Neuronal stem cell (in vitro differentiated cells): ENCODE data around the gene SHANK3.
"Not testable (repeated sequence)": the region's sequence is repeated elsewhere in the genome, so short reads cannot be mapped to it uniquely, and the experiment has no call there.

ENCODE experiments used
- DNase-seq: peaks from one replicate; pipeline ENCODE4 v3.0.0-alpha.2; 2013; ENCODE audit warnings: low spot score
- H2AFZ ChIP-seq: one replicate; pipeline ENCODE4 v1.6.1; 2013; ENCODE audit warnings: mild to moderate bottlenecking, low read length, inconsistent platforms
- H2AK5ac ChIP-seq: 2 replicates; pipeline ENCODE4 v1.6.1; 2013; ENCODE audit warnings: low read depth, mild to moderate bottlenecking, inconsistent platforms, low read length, moderate library complexity, mixed read lengths
- H2BK120ac ChIP-seq: 2 replicates; pipeline ENCODE4 v1.6.1; 2013; ENCODE audit warnings: low read depth, mild to moderate bottlenecking, inconsistent platforms, low read length, moderate library complexity, mixed read lengths
- H2BK12ac ChIP-seq: one replicate; pipeline ENCODE4 v1.6.1; 2013; ENCODE audit warnings: low read length, inconsistent platforms
- H2BK15ac ChIP-seq: 2 replicates; pipeline ENCODE4 v1.6.1; 2013; ENCODE audit warnings: mild to moderate bottlenecking, low read length, inconsistent platforms, mixed read lengths
- H2BK5ac ChIP-seq: one replicate; pipeline ENCODE4 v1.6.1; 2013; ENCODE audit warnings: inconsistent platforms, mild to moderate bottlenecking, low read length, moderate library complexity
- H3K14ac ChIP-seq: one replicate; pipeline ENCODE4 v1.6.1; 2013; ENCODE audit warnings: low read length, inconsistent platforms
- H3K18ac ChIP-seq: 2 replicates; pipeline ENCODE4 v1.6.1; 2013; ENCODE audit warnings: low read length, inconsistent platforms
- H3K23ac ChIP-seq: 2 replicates; pipeline ENCODE4 v1.6.1; 2013; ENCODE audit warnings: low read depth, mild to moderate bottlenecking, mixed read lengths, low read length, inconsistent platforms; ENCODE audit not compliant: poor library complexity
- H3K27ac ChIP-seq: replicated peaks from 3 replicates; pipeline ENCODE4 v1.5.1; 2013; ENCODE audit warnings: low read length, inconsistent platforms
- H3K27me3 ChIP-seq, 3 experiments: 2 replicates each; pipeline ENCODE4 v1.6.1; 2013; ENCODE audit warnings: low read length in 3 of 3, mild to moderate bottlenecking in 2 of 3, inconsistent platforms in 1 of 3, low read depth in 1 of 3, mixed read lengths in 1 of 3, moderate library complexity in 1 of 3; ENCODE audit not compliant: control insufficient read depth in 3 of 3, insufficient read depth in 3 of 3
- H3K36me3 ChIP-seq, 2 donors: replicated peaks in 1 of 2; 2 replicates each; pipeline ENCODE4 v1.6.1; 2013; ENCODE audit warnings: low read length in 2 of 2; ENCODE audit not compliant: control insufficient read depth in 2 of 2, insufficient read depth in 2 of 2
- H3K4ac ChIP-seq: 2 replicates; pipeline ENCODE4 v1.6.1; 2013; ENCODE audit warnings: inconsistent platforms, mild to moderate bottlenecking, low read length, moderate library complexity
- H3K4me1 ChIP-seq, 2 donors: 1 replicate in 1 of 2; 2 replicates in 1 of 2; pipeline ENCODE4 v1.6.1; 2013; ENCODE audit warnings: low read length in 2 of 2, low read depth in 1 of 2; ENCODE audit not compliant: control insufficient read depth in 2 of 2, insufficient read depth in 1 of 2
- H3K4me2 ChIP-seq: one replicate; pipeline ENCODE4 v1.6.1; 2013; ENCODE audit warnings: mild to moderate bottlenecking, low read length, inconsistent platforms; ENCODE audit not compliant: insufficient read depth, poor library complexity, severe bottlenecking
- H3K4me3 ChIP-seq, 2 donors: 2 replicates each; pipeline ENCODE4 v1.5.1; 2013; ENCODE audit warnings: low read length in 2 of 2, mild to moderate bottlenecking in 2 of 2, inconsistent platforms in 1 of 2, moderate library complexity in 1 of 2
- H3K79me1 ChIP-seq: one replicate; pipeline ENCODE4 v1.6.1; 2013; ENCODE audit warnings: low read depth, mild to moderate bottlenecking, inconsistent platforms, low read length, moderate library complexity
- H3K9ac ChIP-seq: one replicate; pipeline ENCODE4 v1.6.1; 2013; ENCODE audit warnings: mild to moderate bottlenecking, low read depth, low read length, inconsistent platforms; ENCODE audit not compliant: poor library complexity
- H3K9me3 ChIP-seq, 2 donors: replicated peaks in 1 of 2; 2 replicates each; pipeline versions ENCODE3 to v1.6.1; 2013; ENCODE audit warnings: low read length in 2 of 2, mild to moderate bottlenecking in 2 of 2, inconsistent platforms in 1 of 2, low read depth in 1 of 2, mixed read lengths in 1 of 2, moderate library complexity in 1 of 2; ENCODE audit not compliant: control insufficient read depth in 2 of 2, insufficient read depth in 1 of 2
- H4K8ac ChIP-seq: one replicate; pipeline ENCODE4 v1.6.1; 2013; ENCODE audit warnings: low read depth, mild to moderate bottlenecking, inconsistent platforms, low read length, moderate library complexity
- H4K91ac ChIP-seq: one replicate; pipeline ENCODE4 v1.6.1; 2013; ENCODE audit warnings: low read length, low read depth, mild to moderate bottlenecking, inconsistent platforms; ENCODE audit not compliant: poor library complexity
- WGBS, 2 donors: extraction: QIAGEN DNeasy Blood & Tissue Kit; methylation state at CpG; one replicate each; pipeline ENCODE4 v1.1.7; 2013; ENCODE audit warnings: missing lambda C conversion rate in 2 of 2, mixed read lengths in 1 of 2; ENCODE audit not compliant: insufficient read length in 2 of 2, insufficient replicate concordance in 1 of 2; ENCODE audit errors: extremely low coverage in 2 of 2; 5-methylcytosine and 5-hydroxymethylcytosine counted together

Gene SHANK3

GRCh38 chr22:50633771-50634170, 38.9 kb upstream of the SHANK3 start:
- H4K91ac ChIP-seq: no peak overlapping the region
- H2BK5ac ChIP-seq: no peak overlapping the region
- H2BK15ac ChIP-seq: no peak overlapping the region
- H3K4ac ChIP-seq: peak overlapping the region; percentile 13
- H3K9me3 ChIP-seq: no peaks in the 10 kb centered on the region
- H3K4me3 ChIP-seq: no peak overlapping the region
- H3K18ac ChIP-seq: no peak overlapping the region
- no peak for DNase-seq
- no peak overlapping the region for H2BK120ac ChIP-seq
- H4K8ac ChIP-seq: no peak overlapping the region
- no peak overlapping the region for H3K23ac ChIP-seq
- no peak overlapping the region for H3K9ac ChIP-seq
- H3K4me2 ChIP-seq: no peak overlapping the region
- H3K14ac ChIP-seq: no peak overlapping the region
- no peak overlapping the region for H2AK5ac ChIP-seq
- no CpG with 5 or more reads among the region's 11 CpGs for WGBS, 2 donors
- no peak overlapping the region for H2AFZ ChIP-seq
- no peaks in the 10 kb centered on the region for H3K79me1 ChIP-seq
- H3K4me1 ChIP-seq: peaks cover 5 to 6% of the 10 kb centered on the region in 2 donors
- H3K36me3 ChIP-seq: no peaks in the 10 kb centered on the region
- no peak overlapping the region for H2BK12ac ChIP-seq
- H3K27me3 ChIP-seq: peaks cover 0 to 2% (median 0%) of the 10 kb centered on the region in 3 experiments
- no peak overlapping the region for H3K27ac ChIP-seq

- Histone ChIP-seq H3K9ac (no peak overlapping the region), H2BK120ac (peak overlapping the region; percentile 89), H2AFZ (no peak overlapping the region), H4K8ac (peak overlapping the region; percentile 82), H3K27ac (no peak overlapping the region), H3K4ac (peak overlapping the region; percentile 37), H3K4me2 (no peak overlapping the region), H3K14ac (peak overlapping the region; percentile 75), H3K79me1 (no peaks in the 10 kb centered on the region), H3K9me3 (no peaks in the 10 kb centered on the region), H3K27me3 (no peaks in the 10 kb centered on the region), H2BK12ac (peak overlapping the region; percentile 22), H3K4me3 (peak overlapping the region in 1 of 2 donors; percentile 20), H3K36me3 (no peaks in the 10 kb centered on the region), H3K23ac (no peak overlapping the region), H2AK5ac (peak overlapping the region; percentile 96), H2BK5ac (peak overlapping the region; percentile 24), H2BK15ac (peak overlapping the region; percentile 33), H3K18ac (peak overlapping the region; percentile 48), H4K91ac (no peak overlapping the region), H3K4me1 (peaks cover 0 to 4% of the 10 kb centered on the region in 2 donors)
- WGBS, 2 donors: no CpG with 5 or more reads among the region's 11 CpGs
- no peak for DNase-seq
Observed at GRCh38 chr22:50635591-50635990, 37.0 kb upstream of the SHANK3 start.

GRCh38 chr22:50640296-50640695, 32.3 kb upstream of the SHANK3 start:
- not testable (repeated sequence) for H2BK15ac ChIP-seq, H2AFZ ChIP-seq, H3K79me1 ChIP-seq, H3K14ac ChIP-seq, H4K91ac ChIP-seq, H3K9me3 ChIP-seq, H2BK120ac ChIP-seq, H3K36me3 ChIP-seq, H3K18ac ChIP-seq, DNase-seq, H2BK12ac ChIP-seq, H3K4me3 ChIP-seq, H3K4ac ChIP-seq, H2AK5ac ChIP-seq, H2BK5ac ChIP-seq, H3K23ac ChIP-seq, H3K27ac ChIP-seq, H3K4me2 ChIP-seq, H4K8ac ChIP-seq, H3K9ac ChIP-seq
- Histone ChIP-seq H3K4me1 (peaks cover 14 to 18% of the 10 kb centered on the region in 2 donors), H3K27me3 (peaks cover 0 to 12% (median 0%) of the 10 kb centered on the region in 3 experiments)
- WGBS, 2 donors: no CpG with 5 or more reads among the region's 12 CpGs

DNA sequence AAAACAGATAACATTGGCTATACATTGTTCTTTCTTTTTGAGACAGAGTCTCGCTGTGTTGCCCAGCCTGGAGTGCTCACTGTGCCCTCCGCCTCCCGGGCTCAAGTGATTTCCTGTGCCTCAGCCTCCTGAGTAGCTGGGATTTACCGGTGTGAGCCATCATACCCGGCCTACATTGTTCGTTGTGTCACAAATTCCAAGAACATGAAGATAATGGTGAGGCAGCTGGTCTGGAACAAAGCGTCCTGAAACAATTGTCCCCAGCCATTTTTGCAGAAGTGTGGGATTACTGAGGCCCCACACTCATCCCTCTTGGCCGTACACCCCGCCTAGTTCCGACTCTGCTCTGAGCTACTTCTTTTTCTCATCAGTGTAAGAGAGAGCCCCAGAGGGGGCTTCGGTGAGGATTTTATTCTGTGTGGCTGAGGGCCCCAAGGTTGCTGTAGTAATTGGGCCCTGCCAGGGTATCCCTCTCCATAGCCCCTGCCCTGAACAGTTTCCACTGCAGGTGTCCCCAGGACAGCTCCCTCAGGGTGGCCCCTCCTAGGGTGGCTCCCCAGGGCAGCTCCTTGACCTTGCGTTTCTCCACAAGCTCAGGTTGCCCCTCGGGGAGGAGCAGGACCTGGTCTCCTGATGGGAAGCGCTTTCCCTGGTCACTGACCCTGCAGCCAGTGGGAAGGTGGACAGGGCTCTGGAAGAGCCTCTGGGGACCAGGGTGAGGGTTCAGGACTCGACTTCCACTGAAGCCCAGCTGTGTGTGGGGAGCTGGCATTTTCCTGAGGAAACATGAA, 31.6 kb upstream of the SHANK3 start:
- H3K9me3 ChIP-seq: peaks cover 0 to 3% of the 10 kb centered on the region in 2 donors
- H3K36me3 ChIP-seq: no peaks in the 10 kb centered on the region
- no peak overlapping the region for H3K9ac ChIP-seq
- H4K91ac ChIP-seq: peak overlapping the region; percentile 58
- H4K8ac ChIP-seq: no peak overlapping the region
- peak overlapping the region; percentile 99 for H2AK5ac ChIP-seq
- peak overlapping the region; percentile 93 for H2BK15ac ChIP-seq
- H3K18ac ChIP-seq: peak overlapping the region; percentile 93
- H3K4me1 ChIP-seq: peaks cover 13 to 18% of the 10 kb centered on the region in 2 donors
- H3K4me3 ChIP-seq: no peak overlapping the region
- no peak for DNase-seq
- no CpG with 5 or more reads among the region's 15 CpGs for WGBS, 2 donors
- peak overlapping the region; percentile 60 for H3K27ac ChIP-seq
- H2BK120ac ChIP-seq: peak overlapping the region; percentile 82
- peak overlapping the region; percentile 75 for H2AFZ ChIP-seq
- no peak overlapping the region for H3K4me2 ChIP-seq
- no peaks in the 10 kb centered on the region for H3K79me1 ChIP-seq
- H3K14ac ChIP-seq: peak overlapping the region; percentile 61
- peak overlapping the region; percentile 20 for H3K23ac ChIP-seq
- H3K27me3 ChIP-seq: peaks cover 0 to 16% (median 0%) of the 10 kb centered on the region in 3 experiments
- peak overlapping the region; percentile 77 for H2BK5ac ChIP-seq
- H2BK12ac ChIP-seq: peak overlapping the region; percentile 76
- H3K4ac ChIP-seq: peak overlapping the region; percentile 32
